ENCODE measurements around the gene TMEM43. TPM values are rescaled to one million over a fixed set of nuclear protein-coding genes. Genes with fewer than 3 reads are reported as not detected.

TMEM43 gene
- polyA plus RNA-seq, 1 of the 3 experiments (the other 2 are of a cell fraction): 105 TPM

DNA sequence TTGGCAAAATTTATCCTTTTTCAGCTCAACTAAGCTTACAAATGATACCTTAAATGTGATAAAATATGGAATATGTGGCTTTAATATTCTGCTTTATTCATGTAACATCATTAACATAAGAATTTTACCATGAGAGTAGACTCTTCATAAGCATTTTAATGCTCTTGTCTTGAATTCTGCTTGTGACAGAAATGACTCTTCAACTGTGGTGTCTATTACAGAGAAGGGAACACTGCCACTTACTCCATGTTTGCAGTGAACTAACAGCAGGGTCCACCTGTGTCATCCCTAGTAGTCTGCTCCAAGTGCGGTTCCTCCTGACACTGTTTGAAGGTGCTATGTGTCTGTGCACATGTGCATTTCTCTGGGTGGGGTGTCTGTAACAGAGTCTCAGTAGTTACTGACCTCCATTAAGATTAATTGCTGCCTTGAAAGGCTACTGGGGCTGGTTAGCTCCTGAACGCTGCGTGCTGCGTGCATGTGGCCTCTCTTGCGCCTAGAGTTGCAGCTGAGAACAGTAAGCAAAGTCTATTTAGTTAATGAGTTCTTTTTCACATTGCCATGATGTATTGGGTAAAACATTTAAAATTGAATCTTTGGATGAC, 62.1 kb downstream of the TMEM43 start:
- Histone ChIP-seq H3K79me2 (ENCODE audit: insufficient read depth) (peaks cover 58% of the 10 kb centered on the region), H3K27me3 (ENCODE audit: insufficient read depth) (no peaks in the 10 kb centered on the region), H3K9me3 (no peaks in the 10 kb centered on the region), H3K4me2 (no peak overlapping the region), H2AFZ (ENCODE audit: low read depth) (no peak overlapping the region), H4K20me1 (ENCODE audit: insufficient read depth) (no peaks in the 10 kb centered on the region), H3K27ac (ENCODE audit: low read depth in 2 of 2, low read length in 1 of 2) (no peak overlapping the region), H3K36me3 (replicated peaks in 1 of 2; ENCODE audit: control insufficient read depth in 1 of 2, insufficient read depth in 2 of 2, low read length in 1 of 2) (peaks cover 29 to 45% of the 10 kb centered on the region in 2 experiments), H3K9ac (no peak overlapping the region), H3F3A (replicated peaks; ENCODE audit: insufficient read depth) (no peaks in the 10 kb centered on the region), H3K4me3 (ENCODE audit: low read depth in 2 of 2, low read length in 1 of 2) (no peak overlapping the region), H3K4me1 (ENCODE audit: control insufficient read depth in 1 of 2, insufficient read depth in 2 of 2, low read depth in 1 of 2, low read length in 1 of 2) (no peaks in the 10 kb centered on the region; a peak in 1 of 4 replicates), H3K9me2 (no peaks in the 10 kb centered on the region)
- POLR2A ChIA-PET: no interaction called here
- TF ChIP-seq YY1 (IDR thresholded peaks at IDR 0.05; ENCODE audit: low read depth) (no peak), POLR2AphosphoS5 (IDR thresholded peaks at IDR 0.05; ENCODE audit: low read depth, low read length) (no peak), EZH2phosphoT487 (IDR thresholded peaks at IDR 0.05; ENCODE audit: borderline replicate concordance, low read depth) (no peak), RXRA (IDR thresholded peaks at IDR 0.05; ENCODE audit: borderline replicate concordance, low read depth) (no peak), FOXJ3 (CRISPR knock-in tag; IDR thresholded peaks at IDR 0.05) (no peak), CHD2 (IDR thresholded peaks at IDR 0.05; ENCODE audit: low read length, partially characterized antibody) (no peak), RCOR1 (IDR thresholded peaks at IDR 0.05; ENCODE audit: low read length) (no peak)
- 96% methylated on average over 5 of the region's 5 CpGs for WGBS (ENCODE audit: low lambda C conversion rate)
- CTCF ChIA-PET: interaction anchor here (1.0 to 1.1 kb wide), 2 partner anchors 16 to 29 kb away, joined by 3 to 5 read pairs; no protein-coding TSS in a partner anchor
- no peak for DNase-seq

DNA sequence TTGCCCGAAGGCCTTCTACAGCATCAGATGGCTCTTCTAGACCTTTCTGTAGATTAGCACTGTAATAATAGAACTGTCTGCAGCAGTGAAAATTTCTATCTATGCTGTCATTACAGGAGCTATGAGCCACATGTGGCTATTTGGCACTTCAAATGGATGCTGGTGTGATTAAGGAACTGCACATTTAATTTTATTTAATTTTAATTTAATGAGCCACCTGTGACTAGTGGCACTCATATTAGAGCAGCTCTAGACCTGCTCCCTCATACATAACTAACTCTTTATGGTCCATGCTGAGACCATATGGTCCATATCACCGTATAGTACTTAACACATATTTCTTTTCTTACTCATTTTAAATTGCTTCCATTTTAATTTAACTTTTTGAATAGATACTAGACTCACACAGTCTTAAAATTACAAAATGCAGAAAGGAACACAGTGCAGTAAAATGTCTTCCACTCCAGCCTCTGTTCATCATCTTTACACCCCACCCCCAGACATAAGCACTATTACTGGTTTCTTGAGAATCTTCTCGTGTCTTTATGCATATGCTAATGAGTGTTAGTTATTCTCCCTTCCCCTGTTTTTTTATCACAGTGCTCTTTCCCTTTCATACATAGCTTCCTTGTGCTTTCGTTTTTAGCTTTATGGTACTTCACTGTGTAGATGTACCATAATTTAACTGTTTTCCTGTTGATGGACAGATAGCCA, 63.3 kb downstream of the TMEM43 start:
- peaks cover 20 to 34% of the 10 kb centered on the region in 2 experiments for H3K36me3 ChIP-seq (replicated peaks in 1 of 2; ENCODE audit: control insufficient read depth in 1 of 2, insufficient read depth in 2 of 2, low read length in 1 of 2)
- H3K27ac ChIP-seq (ENCODE audit: low read depth in 2 of 2, low read length in 1 of 2): no peak overlapping the region
- H3K79me2 ChIP-seq (ENCODE audit: insufficient read depth): peaks cover 60% of the 10 kb centered on the region
- WGBS (ENCODE audit: low lambda C conversion rate): 81% methylated on average over 4 of the region's 4 CpGs
- H3K9me3 ChIP-seq: no peaks in the 10 kb centered on the region
- no peak overlapping the region for H3K4me3 ChIP-seq (ENCODE audit: low read depth in 2 of 2, low read length in 1 of 2)
- no peak for DNase-seq
- H3K27me3 ChIP-seq (ENCODE audit: insufficient read depth): no peaks in the 10 kb centered on the region
- POLR2A ChIA-PET: no interaction called here
- H3K9me2 ChIP-seq: no peaks in the 10 kb centered on the region
- no peaks in the 10 kb centered on the region for H3F3A ChIP-seq (replicated peaks; ENCODE audit: insufficient read depth)
- TF ChIP-seq EZH2phosphoT487 (IDR thresholded peaks at IDR 0.05; ENCODE audit: borderline replicate concordance, low read depth) (no peak), RXRA (IDR thresholded peaks at IDR 0.05; ENCODE audit: borderline replicate concordance, low read depth) (no peak), NRF1 (IDR thresholded peaks at IDR 0.05; ENCODE audit: low read depth, low read length) (no peak), ELF1 (IDR thresholded peaks at IDR 0.05) (no peak), TAF1 (IDR thresholded peaks at IDR 0.05; ENCODE audit: borderline replicate concordance, low read depth, low read length) (no peak), FOSL2 (IDR thresholded peaks at IDR 0.05; ENCODE audit: borderline replicate concordance, low read depth) (no peak), RFX5 (IDR thresholded peaks at IDR 0.05; ENCODE audit: low read length) (no peak), MEF2A (IDR thresholded peaks at IDR 0.05; ENCODE audit: borderline replicate concordance, low read depth) (no peak), TEAD4 (IDR thresholded peaks at IDR 0.05; ENCODE audit: borderline replicate concordance, insufficient read depth) (no peak), FOXJ3 (CRISPR knock-in tag; IDR thresholded peaks at IDR 0.05) (no peak), FOXM1 (IDR thresholded peaks at IDR 0.05; ENCODE audit: low read depth) (no peak), EP300 (IDR thresholded peaks at IDR 0.05; ENCODE audit: borderline replicate concordance in 1 of 2, low read depth in 1 of 2, low read length in 1 of 2) (no peak)
- TF ChIP-seq, protein P1, sequence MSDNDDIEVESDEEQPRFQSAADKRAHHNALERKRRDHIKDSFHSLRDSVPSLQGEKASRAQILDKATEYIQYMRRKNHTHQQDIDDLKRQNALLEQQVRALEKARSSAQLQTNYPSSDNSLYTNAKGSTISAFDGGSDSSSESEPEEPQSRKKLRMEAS (IDR thresholded peaks at IDR 0.05; ENCODE audit: low read depth): no peak
- TF ChIP-seq, protein P2, sequence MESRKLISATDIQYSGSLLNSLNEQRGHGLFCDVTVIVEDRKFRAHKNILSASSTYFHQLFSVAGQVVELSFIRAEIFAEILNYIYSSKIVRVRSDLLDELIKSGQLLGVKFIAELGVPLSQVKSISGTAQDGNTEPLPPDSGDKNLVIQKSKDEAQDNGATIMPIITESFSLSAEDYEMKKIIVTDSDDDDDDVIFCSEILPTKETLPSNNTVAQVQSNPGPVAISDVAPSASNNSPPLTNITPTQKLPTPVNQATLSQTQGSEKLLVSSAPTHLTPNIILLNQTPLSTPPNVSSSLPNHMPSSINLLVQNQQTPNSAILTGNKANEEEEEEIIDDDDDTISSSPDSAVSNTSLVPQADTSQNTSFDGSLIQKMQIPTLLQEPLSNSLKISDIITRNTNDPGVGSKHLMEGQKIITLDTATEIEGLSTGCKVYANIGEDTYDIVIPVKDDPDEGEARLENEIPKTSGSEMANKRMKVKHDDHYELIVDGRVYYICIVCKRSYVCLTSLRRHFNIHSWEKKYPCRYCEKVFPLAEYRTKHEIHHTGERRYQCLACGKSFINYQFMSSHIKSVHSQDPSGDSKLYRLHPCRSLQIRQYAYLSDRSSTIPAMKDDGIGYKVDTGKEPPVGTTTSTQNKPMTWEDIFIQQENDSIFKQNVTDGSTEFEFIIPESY (IDR thresholded peaks at IDR 0.05; ENCODE audit: borderline replicate concordance, low read depth): no peak
- TF ChIP-seq, protein P3, sequence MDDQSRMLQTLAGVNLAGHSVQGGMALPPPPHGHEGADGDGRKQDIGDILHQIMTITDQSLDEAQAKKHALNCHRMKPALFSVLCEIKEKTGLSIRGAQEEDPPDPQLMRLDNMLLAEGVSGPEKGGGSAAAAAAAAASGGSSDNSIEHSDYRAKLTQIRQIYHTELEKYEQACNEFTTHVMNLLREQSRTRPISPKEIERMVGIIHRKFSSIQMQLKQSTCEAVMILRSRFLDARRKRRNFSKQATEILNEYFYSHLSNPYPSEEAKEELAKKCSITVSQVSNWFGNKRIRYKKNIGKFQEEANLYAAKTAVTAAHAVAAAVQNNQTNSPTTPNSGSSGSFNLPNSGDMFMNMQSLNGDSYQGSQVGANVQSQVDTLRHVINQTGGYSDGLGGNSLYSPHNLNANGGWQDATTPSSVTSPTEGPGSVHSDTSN (IDR thresholded peaks at IDR 0.05): no peak
- TF ChIP-seq, protein P4, sequence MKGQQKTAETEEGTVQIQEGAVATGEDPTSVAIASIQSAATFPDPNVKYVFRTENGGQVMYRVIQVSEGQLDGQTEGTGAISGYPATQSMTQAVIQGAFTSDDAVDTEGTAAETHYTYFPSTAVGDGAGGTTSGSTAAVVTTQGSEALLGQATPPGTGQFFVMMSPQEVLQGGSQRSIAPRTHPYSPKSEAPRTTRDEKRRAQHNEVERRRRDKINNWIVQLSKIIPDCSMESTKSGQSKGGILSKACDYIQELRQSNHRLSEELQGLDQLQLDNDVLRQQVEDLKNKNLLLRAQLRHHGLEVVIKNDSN (IDR thresholded peaks at IDR 0.05; ENCODE audit: borderline replicate concordance, low read depth): no peak
- no peaks in the 10 kb centered on the region for H4K20me1 ChIP-seq (ENCODE audit: insufficient read depth)
- H3K9ac ChIP-seq: no peak overlapping the region
- H2AFZ ChIP-seq (ENCODE audit: low read depth): no peak overlapping the region
- CTCF ChIA-PET: interaction anchor here (1.1 to 2.9 kb wide), 3 partner anchors 15 to 25 kb away, joined by 3 to 14 read pairs (median 3); no protein-coding TSS in a partner anchor
- H3K4me1 ChIP-seq (ENCODE audit: control insufficient read depth in 1 of 2, insufficient read depth in 2 of 2, low read depth in 1 of 2, low read length in 1 of 2): no peaks in the 10 kb centered on the region; a peak in 1 of 4 replicates
- no peak overlapping the region for H3K4me2 ChIP-seq
